Keratinocyte (primary cell): ENCODE data around the gene RERE.

ENCODE experiments used
- EZH2 ChIP-seq: IDR thresholded peaks from one replicate; pipeline ENCODE4 v1.6.1; 2012; ENCODE audit warnings: inconsistent platforms, mild to moderate bottlenecking, low read length, moderate library complexity
- TF ChIP-seq, protein P1 (sequence below), 3 experiments: IDR thresholded peaks in 1 of 3; conservative IDR thresholded peaks in 1 of 3; optimal IDR thresholded peaks in 1 of 3; 2 replicates in 2 of 3; 3 replicates in 1 of 3; pipeline versions ENCODE3 to v1.5.1; 2011; ENCODE audit warnings: low read length in 3 of 3, mild to moderate bottlenecking in 3 of 3, moderate library complexity in 2 of 3, control low read depth in 1 of 3, inconsistent platforms in 1 of 3; ENCODE audit not compliant: insufficient read depth in 2 of 3; ENCODE audit errors: extremely low read depth in 1 of 3

DNA sequence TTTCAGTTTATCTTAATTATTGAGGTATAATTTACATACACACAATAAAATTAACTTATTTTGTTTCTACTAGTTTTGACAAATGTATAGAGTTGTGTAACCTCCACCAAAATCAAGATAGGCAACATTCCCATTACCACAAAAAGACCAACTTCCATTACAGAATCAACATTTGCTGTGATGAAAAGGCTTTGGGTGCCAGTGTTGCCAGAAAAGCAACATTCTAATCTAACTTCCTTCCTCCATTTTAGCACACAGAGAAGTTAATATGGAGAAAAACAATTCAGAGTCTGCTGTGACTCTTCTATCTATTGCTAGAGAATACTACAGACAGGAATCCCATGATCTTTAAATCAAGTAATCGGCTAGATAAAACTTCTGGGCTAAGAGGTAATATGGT lies 245.3 kb downstream of the RERE start:
- TF ChIP-seq, protein P1, sequence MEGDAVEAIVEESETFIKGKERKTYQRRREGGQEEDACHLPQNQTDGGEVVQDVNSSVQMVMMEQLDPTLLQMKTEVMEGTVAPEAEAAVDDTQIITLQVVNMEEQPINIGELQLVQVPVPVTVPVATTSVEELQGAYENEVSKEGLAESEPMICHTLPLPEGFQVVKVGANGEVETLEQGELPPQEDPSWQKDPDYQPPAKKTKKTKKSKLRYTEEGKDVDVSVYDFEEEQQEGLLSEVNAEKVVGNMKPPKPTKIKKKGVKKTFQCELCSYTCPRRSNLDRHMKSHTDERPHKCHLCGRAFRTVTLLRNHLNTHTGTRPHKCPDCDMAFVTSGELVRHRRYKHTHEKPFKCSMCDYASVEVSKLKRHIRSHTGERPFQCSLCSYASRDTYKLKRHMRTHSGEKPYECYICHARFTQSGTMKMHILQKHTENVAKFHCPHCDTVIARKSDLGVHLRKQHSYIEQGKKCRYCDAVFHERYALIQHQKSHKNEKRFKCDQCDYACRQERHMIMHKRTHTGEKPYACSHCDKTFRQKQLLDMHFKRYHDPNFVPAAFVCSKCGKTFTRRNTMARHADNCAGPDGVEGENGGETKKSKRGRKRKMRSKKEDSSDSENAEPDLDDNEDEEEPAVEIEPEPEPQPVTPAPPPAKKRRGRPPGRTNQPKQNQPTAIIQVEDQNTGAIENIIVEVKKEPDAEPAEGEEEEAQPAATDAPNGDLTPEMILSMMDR (optimal IDR thresholded peaks at IDR 0.05 in 1 of 3, IDR thresholded peaks at IDR 0.05 in 1 of 3, conservative IDR thresholded peaks at IDR 0.05 in 1 of 3; ENCODE audit: extremely low read depth in 1 of 3, insufficient read depth in 2 of 3, low read length in 3 of 3) = no peak
- TF ChIP-seq EZH2 = no peak
